ENCODE results near the gene GALT. TPM values are rescaled to one million over a fixed set of nuclear protein-coding genes. Genes with fewer than 3 reads are reported as not detected.

GALT gene
- total RNA-seq, 1 donor from 2014 or later = 24.5 TPM

GRCh38 chr9:34662526-34663302 is 16.2 kb downstream of the GALT start, which contains the start of gene CCL27:
TSS of gene CCL27 (minus strand) at chr9:34662657. CDS start at chr9:34662633, 24 bp downstream.
- no peak for TF ChIP-seq CTCF (conservative IDR thresholded peaks at IDR 0.05; ENCODE audit: low read depth, low read length)
- no peak for DNase-seq (ENCODE audit: low read depth)
- no peak within 1 kb of the TSS for H3K4me3 ChIP-seq (ENCODE audit: low read depth, low read length)

- no peak for DNase-seq (ENCODE audit: low read depth)
- no peak for TF ChIP-seq CTCF (conservative IDR thresholded peaks at IDR 0.05; ENCODE audit: low read depth, low read length)
- no peak overlapping the region for H3K4me3 ChIP-seq (ENCODE audit: low read depth, low read length)
These were observed 16.8 kb downstream of the GALT start for GRCh38 chr9:34663303-34663605.

- DNase-seq (ENCODE audit: low read depth) = no peak
- peak overlapping the region; percentile 98 for H3K4me3 ChIP-seq (ENCODE audit: low read depth, low read length)
- peak; percentile 99 for TF ChIP-seq CTCF (conservative IDR thresholded peaks at IDR 0.05; ENCODE audit: low read depth, low read length)
These were observed 18.0 kb downstream of the GALT start for GRCh38 chr9:34664281-34665066.

- peak overlapping the region; percentile 98 for H3K4me3 ChIP-seq (ENCODE audit: low read depth, low read length)
- no peak for TF ChIP-seq CTCF (conservative IDR thresholded peaks at IDR 0.05; ENCODE audit: low read depth, low read length)
- no peak for DNase-seq (ENCODE audit: low read depth)
These were observed 18.5 kb downstream of the GALT start for GRCh38 chr9:34665067-34665380.

GRCh38 chr9:34665381-34666250 is 19.1 kb downstream of the GALT start:
- H3K4me3 ChIP-seq (ENCODE audit: low read depth, low read length) = peak overlapping the region; percentile 98
- no peak for TF ChIP-seq CTCF (conservative IDR thresholded peaks at IDR 0.05; ENCODE audit: low read depth, low read length)
- DNase-seq (ENCODE audit: low read depth) = no peak

- no peak for DNase-seq (ENCODE audit: low read depth)
- no peak for TF ChIP-seq CTCF (conservative IDR thresholded peaks at IDR 0.05; ENCODE audit: low read depth, low read length)
- H3K4me3 ChIP-seq (ENCODE audit: low read depth, low read length) = no peak overlapping the region
These were observed 23.5 kb downstream of the GALT start for GRCh38 chr9:34669809-34670562.
